HG02798 (cell line): ENCODE data around the gene UBE2D3.
"Not testable (repeated sequence)": the region's sequence is repeated elsewhere in the genome, so short reads cannot be mapped to it uniquely, and the experiment has no call there.

Experiments
- ATAC-seq: cut with Tn5 transposase; IDR thresholded peaks from one replicate; pipeline ENCODE4 v1.9.1; 2021; ENCODE audit warnings: mild to moderate bottlenecking; ENCODE audit not compliant: unreplicated experiment, poor library complexity

UBE2D3 gene

GRCh38 chr4:102832667-102833066 lies 5.3 kb upstream of the UBE2D3 start:
- ATAC-seq: no peak

DNA sequence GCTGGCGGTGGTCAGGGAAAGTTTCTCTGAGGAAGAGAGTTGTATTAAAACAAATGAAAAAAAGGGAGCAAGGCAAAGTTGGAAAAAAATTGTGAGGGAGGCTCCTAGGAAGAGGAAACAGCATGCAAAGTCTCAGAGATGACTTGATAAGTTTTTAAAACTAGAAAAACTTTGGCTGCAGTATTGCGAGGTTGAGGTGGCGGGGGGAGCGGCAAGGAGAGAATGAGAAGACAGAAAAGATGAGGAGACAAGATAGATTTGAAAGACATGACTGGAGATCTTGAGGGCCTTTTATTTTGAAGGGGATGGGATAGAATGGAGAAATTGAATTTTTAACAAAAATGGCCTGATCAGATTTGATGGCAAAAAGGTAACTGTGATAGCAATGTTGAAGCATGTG lies 4.8 kb upstream of the UBE2D3 start:
- no peak for ATAC-seq

DNA sequence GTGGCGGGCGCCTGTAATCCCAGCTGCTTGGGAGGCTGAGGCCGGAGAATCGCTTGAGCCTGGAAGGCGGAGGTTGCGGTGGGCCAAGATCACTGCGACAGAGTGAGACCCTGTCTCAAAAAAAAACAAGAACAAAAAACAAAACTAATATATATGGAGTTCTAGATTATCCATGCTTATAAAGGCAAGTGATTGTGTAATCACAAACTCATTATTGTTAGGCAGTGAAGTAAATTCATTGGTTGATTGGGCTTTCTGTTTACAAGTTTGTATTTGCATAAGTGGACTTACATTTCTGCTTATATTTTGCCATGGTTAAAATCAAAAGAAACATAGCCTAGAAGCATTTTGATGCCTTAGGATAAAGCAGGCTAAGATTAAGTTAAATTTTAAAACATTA lies 2.5 kb upstream of the UBE2D3 start:
- no peak for ATAC-seq

DNA sequence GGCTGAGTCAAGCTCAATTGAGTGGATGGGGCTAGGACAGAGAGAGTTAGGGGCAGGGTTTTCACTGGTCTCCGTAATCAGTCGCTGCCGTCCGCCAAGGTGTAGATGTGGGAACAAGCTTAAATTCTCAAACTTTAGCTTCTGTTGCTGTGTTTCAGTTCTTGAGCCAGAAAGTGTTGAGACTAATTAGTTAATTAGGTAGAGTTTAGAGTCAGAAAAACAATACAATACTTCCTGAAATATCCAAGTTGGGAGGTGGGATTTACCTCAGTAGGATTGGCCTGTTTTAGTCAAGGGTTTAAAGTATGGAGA lies 1.1 kb upstream of the UBE2D3 start:
- ATAC-seq: no peak

DNA sequence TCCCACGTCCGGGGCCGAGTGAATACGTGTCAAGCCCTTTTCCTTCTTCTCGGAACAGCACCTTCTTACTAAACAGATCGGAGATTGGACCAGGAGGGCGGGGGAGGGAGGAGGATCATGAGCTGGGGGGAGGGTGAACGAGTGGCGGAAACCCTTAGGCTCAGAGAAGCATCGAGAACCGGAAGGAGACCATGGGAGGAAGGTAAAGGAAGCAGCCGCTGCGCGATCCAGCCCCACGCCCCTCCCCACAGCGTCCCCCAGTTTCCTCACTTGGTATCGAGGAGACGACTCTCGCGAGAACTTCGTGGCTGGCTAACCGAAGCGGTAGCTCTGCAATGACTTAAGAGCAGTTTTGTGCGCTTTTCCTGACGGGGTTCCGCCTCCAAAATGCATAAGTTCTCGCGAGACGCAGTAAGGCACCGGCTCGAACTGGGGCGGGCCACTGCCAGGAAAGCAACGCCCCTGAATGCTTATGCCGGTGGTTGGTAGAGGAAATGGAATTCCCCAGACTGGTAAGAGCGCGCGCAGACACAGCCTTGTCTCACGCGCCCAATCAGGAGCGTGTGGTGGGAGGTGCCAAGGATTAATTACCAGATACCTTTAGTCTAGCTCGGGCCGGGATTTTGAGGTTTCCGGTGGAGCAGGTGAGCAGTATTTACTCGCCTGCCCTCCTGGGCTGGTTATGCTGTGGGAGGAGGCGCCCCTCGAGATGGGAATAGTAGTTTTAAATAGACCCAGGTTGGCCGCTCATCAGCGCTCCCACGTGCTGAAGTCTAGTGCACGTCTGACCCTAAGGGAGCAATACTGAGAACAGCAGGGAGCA lies 534 bp upstream of the UBE2D3 start:
- peak; percentile 82 for ATAC-seq

GRCh38 chr4:102826105-102826889 lies 1.1 kb downstream of the UBE2D3 start:
- no peak for ATAC-seq

- ATAC-seq: no peak
These were observed 1.9 kb downstream of the UBE2D3 start for GRCh38 chr4:102825261-102826091.

DNA sequence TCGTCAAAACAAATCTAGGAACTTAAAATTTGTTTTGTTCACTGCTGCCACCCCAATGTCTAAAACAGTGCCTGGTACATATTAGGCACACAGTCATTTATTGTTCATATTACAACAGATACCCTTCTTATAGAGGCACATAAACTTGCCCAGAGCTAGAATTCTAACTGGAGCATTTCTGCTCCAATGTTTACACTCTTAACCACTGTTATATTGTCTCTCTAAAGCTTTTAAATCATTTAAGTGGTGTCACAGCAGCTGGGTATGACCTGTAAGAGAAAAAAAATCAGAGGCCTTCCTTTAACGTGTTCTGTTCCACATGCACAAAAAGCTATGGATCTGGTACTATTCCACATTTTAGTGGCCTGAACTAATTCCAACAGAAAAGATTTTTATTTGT lies 3.0 kb downstream of the UBE2D3 start:
- no peak for ATAC-seq

GRCh38 chr4:102823897-102824296 lies 3.5 kb downstream of the UBE2D3 start:
- ATAC-seq: no peak

DNA sequence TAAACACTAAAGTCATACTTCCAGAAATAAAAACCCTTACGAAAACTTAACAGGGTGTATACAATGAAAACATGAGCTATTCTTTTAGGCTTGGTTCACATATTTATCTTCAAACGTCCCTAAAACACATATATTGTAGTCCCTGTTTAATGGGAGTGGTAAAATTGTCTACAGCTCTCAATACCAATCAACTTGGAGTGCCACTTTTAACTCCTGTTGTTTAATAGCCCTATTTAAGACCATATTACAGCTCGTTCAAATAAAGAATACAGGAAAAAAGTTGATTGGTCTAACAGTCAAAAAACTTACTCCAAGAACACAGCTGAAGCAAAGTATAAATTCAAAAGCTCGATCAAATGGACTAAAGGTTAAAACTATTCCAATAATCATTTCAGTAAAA lies 3.9 kb downstream of the UBE2D3 start:
- no peak for ATAC-seq

DNA sequence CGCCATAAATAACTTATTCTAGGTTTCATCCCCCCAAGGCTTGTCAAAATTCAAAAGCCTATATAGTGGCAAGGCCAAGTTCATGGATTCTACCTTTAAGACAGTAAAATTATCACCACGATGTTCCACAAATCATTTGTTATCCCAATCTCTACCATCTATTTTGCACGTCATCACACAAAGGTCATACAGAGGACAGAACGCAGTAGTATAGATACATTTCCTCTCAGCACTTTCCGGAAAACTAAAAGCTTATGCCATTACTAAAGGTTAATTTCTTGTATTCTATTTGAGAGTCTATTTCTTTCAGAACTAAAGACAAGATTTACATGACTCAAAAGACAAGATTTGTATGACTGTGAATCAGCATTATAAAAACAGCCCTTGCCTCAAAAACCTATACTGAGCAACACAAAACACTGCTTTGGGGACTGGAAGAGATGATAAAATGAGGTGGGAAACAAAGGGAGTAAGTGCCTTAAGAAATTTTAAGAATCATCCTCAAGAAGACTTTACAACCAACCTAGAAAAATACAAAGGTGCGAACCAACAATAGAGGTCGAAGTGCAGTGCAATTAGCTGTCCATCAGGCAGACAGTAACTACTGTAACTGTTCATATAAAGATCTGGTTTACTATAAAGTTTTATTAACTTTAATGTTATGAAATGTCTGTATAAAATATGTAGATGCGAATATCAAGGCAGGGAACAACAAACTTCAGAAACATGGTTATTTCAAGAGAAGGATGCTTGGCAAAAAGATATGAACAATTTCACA lies 7.6 kb downstream of the UBE2D3 start:
- ATAC-seq: no peak

DNA sequence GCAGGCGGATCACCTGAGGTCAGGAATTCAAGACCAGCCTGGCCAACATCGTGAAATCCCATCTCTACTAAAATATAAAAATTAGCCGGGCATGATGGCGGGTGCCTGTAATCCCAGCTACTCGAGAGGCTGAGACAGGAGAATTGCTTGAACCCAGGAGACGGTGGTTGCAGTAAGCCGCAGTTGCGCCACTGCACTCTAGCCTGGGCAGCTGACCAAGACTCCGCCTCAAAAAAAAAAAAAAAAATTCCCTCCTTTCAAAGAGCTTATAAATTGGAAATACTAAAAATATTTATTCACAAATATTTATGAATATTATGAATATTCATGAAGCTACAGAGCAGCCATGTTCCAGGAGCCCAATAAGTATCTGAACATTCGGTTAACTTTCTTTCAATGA lies 8.3 kb downstream of the UBE2D3 start:
- ATAC-seq: not testable (repeated sequence)

DNA sequence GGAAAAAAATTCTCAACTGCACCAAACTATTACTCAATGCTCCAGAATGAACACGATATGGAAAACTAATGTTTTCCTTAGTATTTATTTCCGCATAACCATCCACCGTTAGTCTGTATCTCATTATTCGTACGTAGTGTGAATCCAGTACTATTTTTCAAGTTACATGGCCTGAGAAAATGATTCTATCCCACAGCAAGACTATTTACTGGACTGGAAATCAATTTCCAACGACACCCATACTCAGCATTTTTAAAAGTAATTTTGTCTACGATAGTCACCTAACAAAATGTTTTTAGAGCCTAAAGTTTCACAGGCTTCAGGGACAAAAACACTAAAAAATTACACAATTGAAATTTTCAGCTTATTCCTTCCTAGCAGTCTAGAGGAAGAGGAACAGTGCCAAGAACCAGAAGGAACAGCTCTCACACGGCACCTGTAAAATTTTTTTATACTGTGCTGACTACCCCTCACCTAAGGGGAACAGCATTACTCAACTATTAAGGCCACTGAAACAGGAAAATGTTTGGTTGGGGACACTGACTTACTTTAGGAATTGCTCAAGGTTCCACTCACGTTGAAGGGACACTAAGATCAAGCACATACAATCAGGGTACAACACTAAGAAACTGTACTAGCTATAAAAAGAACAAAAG lies 9.6 kb downstream of the UBE2D3 start:
- no peak for ATAC-seq

- no peak for ATAC-seq
These were observed 10.2 kb downstream of the UBE2D3 start for GRCh38 chr4:102817021-102817605.

DNA sequence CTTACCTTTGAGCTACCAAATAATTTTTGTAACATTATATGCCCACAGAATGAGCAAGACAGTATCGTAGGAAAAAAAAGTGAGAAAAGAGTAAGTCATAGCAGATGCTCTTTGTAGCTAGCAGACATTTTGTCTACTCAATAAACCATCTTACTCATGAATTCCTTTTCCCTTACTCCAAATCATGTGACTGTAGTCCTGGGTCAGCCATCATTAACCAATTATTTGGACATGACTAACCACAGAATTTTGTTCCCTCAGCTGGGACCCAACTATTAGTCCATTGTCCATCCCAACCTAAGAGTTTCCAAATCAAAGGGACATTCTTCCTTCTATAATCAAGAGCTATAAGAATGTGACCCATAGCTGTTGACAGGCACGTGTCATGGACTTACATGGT lies 11.4 kb downstream of the UBE2D3 start:
- no peak for ATAC-seq

GRCh38 chr4:102809691-102810090 lies 17.7 kb downstream of the UBE2D3 start:
- no peak for ATAC-seq

DNA sequence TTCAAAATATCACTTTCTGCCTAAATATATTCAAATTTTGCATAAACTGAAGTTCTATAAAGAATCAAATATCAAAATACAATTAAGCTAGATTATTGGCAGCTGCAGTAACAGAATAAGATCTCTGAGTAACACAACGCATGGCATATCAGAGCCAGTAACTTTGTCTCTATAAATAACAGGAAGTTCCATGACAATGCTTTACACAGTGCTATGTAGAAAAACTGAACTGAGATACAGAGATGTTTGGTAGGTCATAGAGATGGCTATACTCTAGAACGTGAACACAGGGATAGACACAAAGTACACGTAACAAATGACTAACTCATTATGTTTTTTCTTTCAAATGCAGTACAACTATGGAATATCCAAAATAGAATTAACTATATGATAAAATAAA lies 18.2 kb downstream of the UBE2D3 start:
- ATAC-seq: peak; percentile 60

DNA sequence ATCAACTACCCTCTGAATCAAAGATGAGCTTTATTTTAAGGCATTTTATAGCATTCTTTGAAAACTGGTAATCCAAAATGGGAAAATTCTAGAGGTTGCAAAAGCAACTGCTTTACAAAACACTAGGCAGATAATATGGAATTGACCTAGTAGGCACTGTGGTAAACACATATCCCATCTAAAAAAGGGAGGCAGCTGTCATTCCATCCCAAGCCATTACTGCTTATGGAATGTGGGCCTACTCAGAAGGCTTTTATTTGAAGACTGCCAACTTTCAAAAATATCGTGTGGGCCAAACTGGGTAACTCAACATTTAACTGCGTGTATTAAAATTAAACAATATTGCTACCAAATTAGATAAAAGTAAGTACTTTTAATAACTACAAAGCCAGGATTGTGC lies 19.3 kb downstream of the UBE2D3 start:
- ATAC-seq: no peak

GRCh38 chr4:102807345-102807744 lies 20.0 kb downstream of the UBE2D3 start:
- ATAC-seq: peak; percentile 41
